Activated T-cell treated with anti-CD3 and anti-CD28 coated beads for 48 hours (primary cell): ENCODE results near the gene IL1RAPL1.
"Not testable (repeated sequence)": the region's sequence is repeated elsewhere in the genome, so short reads cannot be mapped to it uniquely, and the experiment has no call there.

Source experiments
- DNase-seq: peaks from one replicate; pipeline ENCODE4 v3.0.0-alpha.2; 2020; ENCODE audit warnings: low read depth

Gene IL1RAPL1

GRCh38 chrX:28787206-28787605 lies 200.0 kb downstream of the IL1RAPL1 start:
- no peak for DNase-seq

- DNase-seq = not testable (repeated sequence)
These were observed 213.4 kb downstream of the IL1RAPL1 start for GRCh38 chrX:28800671-28801070.

- no peak for DNase-seq
These were observed 215.4 kb downstream of the IL1RAPL1 start for GRCh38 chrX:28802625-28803024.

GRCh38 chrX:28835991-28836390 lies 248.7 kb downstream of the IL1RAPL1 start:
- no peak for DNase-seq

GRCh38 chrX:28843817-28844216 lies 256.6 kb downstream of the IL1RAPL1 start:
- DNase-seq = no peak

DNA sequence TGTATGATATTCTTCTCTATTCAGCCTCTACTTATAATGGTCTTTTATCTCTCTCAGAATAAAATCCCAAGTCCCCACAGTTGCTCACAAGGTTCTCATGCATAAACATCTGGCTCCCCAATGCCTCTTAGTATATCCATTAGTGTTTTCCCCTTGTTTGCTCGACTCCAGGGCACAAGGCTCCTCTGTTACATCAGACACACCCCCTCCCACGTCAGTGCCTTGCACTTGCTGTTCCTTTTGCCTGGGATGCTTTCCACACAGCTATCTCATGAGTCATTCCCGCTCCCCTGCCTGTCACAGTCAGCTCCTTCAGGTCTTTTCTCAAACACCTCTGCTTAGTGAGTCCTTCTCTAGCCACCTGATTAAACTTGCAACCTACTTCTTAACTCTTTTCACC lies 260.2 kb downstream of the IL1RAPL1 start:
- DNase-seq = no peak

GRCh38 chrX:28848707-28849106 lies 261.5 kb downstream of the IL1RAPL1 start:
- DNase-seq = no peak

GRCh38 chrX:28850955-28851354 lies 263.7 kb downstream of the IL1RAPL1 start:
- no peak for DNase-seq

DNA sequence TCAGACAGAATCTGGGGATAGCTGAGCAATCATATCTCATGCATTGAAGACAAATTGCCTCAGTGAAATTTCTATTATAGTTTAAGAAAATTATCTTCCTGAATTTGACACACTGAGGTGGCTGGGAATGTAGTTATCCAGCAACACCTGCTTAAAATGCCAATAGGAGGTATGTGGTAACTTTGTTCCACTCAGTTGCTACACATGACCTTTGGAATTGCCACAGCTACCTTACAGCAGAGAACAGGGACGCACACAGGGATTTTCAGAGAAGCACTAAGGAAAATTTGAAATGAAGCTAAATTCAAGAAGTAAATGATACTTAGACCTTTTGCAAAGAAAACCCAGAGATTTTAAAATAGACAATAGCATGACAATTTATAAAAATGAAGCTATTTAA lies 264.6 kb downstream of the IL1RAPL1 start:
- DNase-seq = no peak

DNA sequence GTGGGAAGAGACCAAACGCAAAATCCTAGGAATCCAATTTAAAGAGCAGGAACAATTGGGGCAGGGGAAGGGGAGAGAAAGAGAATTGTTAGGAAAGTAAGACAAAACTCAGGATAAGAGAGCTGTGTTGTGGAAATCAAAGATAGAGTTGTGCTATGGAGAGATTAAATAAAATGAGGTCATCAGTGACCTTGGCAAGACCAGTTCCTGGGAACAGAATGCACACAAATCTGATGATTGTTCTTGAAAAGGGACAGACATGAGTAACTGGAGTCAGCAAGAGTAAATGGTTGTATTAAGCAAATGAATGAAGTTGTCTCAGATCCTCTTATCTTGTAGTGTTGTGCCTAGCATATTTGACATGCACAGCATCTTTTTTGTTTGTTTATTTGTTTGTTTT lies 267.4 kb downstream of the IL1RAPL1 start:
- no peak for DNase-seq

DNA sequence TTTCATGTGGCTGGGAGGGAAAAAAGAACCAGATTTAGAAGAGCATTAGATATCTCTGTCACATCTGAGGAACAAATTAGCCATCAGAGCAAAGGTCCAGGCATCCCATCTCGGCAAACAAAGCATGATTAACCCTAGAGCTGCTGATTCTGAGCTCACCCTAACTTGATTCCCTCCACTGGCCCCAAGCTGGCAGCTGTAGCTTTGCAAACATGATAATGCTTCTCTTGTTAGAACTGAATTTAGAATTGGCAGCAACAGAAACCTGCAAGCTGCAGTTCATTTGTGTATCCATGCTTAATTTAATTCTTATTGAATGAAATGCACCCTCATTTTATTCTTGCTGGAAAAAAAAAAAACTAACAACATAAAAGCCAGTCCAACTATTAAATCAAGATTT lies 289.2 kb downstream of the IL1RAPL1 start:
- no peak for DNase-seq

- DNase-seq = no peak
These were observed 289.7 kb downstream of the IL1RAPL1 start for GRCh38 chrX:28876901-28877300.

GRCh38 chrX:28880136-28880535 lies 292.9 kb downstream of the IL1RAPL1 start:
- DNase-seq = no peak

GRCh38 chrX:28884823-28885222 lies 297.6 kb downstream of the IL1RAPL1 start:
- no peak for DNase-seq

DNA sequence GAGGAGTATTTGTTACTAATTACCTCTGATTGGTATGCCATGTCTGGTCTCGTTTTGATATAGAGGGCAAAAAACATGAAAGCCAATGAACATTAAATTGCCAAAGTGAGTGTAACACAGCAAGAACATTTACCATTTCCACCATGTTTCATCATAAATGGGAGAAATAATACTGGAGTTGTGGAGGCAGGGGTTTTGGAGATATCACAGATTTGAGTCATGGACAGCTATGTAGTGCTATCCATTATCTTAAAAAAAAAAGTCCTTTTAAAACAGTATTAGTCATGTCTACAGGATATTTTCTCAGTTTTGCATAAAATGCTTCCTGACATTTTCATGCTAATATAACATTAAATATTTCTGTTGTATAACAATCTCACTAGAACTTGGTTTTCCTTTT lies 301.2 kb downstream of the IL1RAPL1 start:
- no peak for DNase-seq

- DNase-seq = no peak
These were observed 302.4 kb downstream of the IL1RAPL1 start for GRCh38 chrX:28889591-28890090.

- no peak for DNase-seq
These were observed 314.4 kb downstream of the IL1RAPL1 start for GRCh38 chrX:28901637-28902036.

DNA sequence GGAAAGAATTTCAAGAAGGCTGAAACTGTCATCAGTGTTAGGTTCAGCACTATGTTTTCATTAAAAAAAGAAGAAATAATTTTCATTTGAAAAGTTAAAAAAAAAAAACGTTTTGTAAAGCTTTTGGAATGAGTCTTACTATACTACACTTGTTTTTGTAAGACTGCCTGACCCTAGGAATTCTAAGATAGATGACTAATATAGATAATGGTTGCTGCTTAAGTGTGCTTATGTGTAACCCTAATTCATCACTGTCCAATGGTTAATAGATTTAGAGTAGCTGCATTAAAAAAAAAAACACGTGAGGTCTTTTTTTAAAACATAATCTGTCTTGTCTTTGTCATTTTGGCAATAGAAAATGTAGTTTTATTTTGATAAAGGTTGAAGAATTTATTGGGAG lies 323.2 kb downstream of the IL1RAPL1 start:
- DNase-seq = no peak

DNA sequence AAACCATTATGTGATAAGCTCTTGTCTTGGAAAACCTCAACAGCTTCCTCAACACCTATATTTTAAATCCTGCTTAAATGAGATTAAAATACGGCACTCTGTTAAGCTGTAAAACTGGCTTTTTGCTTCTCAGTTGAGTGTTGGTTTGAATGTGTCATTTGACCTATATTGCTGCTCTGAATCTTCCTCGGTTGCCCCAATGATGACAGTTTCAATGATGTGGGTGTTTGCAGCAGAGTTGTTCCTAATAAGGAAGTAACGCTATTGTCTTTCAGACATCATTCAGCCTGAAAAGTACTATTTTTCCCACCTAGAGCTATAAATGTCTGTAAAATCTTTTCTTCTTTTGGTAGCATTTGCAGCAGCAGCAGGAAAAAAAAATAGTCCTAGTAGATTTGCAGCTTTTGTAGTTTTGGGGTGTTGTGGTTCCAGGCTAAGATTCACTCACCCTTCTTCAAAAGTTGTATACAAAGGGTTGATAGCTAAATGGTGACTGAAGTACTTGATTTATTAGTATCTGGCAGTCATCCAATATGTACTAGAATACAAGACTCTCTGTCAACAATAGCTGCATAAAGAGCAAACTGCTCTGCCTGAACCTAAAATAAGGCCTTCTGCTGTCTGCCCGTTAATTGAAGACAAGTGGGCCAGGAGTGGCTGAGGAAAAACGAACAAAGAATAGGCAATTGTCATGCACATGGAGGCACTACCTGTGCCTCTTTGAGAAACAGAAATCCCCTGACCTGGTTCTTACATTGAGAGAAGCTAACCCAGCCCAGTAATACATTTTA lies 333.1 kb downstream of the IL1RAPL1 start:
- DNase-seq = no peak

- DNase-seq = no peak
These were observed 334.9 kb downstream of the IL1RAPL1 start for GRCh38 chrX:28922106-28922505.

GRCh38 chrX:28946846-28947245 lies 359.6 kb downstream of the IL1RAPL1 start:
- DNase-seq = no peak

- no peak for DNase-seq
These were observed 372.8 kb downstream of the IL1RAPL1 start for GRCh38 chrX:28960063-28960462.

DNA sequence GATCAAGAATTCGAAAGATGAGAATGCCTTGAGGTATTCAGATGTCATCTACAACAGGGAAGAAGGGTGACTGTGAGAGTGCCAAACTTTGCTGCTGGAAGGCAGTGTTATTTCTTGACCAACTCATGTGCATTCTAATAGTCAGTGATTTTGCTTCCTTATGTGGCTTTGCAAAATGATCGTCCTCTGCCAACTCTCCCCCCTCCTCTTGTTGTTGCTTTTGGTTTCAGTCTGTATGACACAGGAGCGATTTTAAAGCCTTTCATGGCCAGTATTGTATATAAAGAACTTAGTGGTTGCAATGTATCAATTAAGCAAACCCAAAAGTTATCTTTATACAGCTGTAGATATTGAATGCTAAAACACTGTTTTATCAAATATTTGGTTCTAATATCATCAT lies 379.1 kb downstream of the IL1RAPL1 start:
- DNase-seq = no peak

DNA sequence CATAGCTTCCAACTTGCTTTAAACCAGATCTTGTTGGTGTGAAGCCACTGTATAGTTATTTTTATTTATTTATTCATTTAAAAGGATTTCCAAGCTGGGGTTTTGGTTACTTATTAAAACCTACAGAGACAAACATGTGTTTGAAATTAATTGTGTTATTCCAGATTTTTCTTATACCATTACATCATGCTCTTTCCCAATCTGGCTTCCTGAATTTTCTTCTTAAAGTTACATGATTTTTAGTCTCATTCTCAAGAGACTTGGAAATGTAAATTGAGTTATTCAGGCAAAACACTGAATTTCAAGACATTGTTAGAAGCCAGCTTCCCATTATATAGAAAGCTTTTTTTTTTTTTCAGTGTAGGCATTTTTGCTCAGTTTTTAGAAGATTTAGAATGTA lies 381.9 kb downstream of the IL1RAPL1 start:
- no peak for DNase-seq
